UCSD-AML1 (cell line): Measurements from ENCODE around the gene HIVEP2.

Experiments used
- DNase-seq: peaks from one replicate; lab custom pipeline; 2025; ENCODE audit not compliant: unreplicated experiment; lab: John Stamatoyannopoulos, UW

Gene HIVEP2

DNA sequence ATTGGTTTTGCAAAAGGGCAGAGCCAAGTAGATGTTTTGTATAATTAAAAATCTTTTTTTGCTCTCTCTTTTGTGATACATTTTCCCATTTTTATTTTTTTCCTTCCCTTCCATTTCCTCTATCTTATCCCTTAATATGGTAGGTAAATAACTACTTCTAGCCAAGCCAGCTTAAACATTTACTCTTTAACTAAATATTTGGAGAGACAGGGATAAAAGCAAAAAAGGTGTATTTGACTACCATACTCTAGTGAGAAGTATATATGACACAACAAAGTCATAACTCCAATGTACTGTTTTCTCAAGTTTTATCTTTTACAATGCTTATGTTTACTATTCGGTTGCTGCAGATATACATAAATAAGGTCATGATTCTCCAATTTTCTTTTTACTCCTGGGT lies 154.7 kb downstream of the HIVEP2 start:
- DNase-seq, result no peak

GRCh38 chr6:142787422-142787821 lies 157.6 kb downstream of the HIVEP2 start:
- no peak for DNase-seq

DNA sequence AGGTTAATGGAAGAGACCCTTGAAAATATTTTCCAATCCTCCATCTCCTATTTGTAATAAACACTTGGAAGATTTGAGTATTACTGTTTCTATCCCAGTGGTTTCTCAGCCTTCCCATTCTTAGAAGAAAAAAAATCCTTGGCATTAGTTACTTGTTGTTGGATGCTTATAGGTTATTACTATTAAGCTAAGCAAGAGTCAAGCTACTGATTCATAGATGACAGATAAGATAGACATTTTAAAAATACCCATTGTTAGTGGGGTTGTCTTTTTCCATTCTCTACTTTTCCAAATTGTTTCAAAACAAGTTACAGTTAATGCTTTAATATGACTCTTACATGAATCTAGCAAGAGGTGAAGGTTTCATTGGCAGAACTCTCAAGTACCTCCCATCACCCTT lies 158.5 kb downstream of the HIVEP2 start:
- no peak for DNase-seq

- no peak for DNase-seq
These were observed 160.6 kb downstream of the HIVEP2 start for GRCh38 chr6:142784344-142784743.

DNA sequence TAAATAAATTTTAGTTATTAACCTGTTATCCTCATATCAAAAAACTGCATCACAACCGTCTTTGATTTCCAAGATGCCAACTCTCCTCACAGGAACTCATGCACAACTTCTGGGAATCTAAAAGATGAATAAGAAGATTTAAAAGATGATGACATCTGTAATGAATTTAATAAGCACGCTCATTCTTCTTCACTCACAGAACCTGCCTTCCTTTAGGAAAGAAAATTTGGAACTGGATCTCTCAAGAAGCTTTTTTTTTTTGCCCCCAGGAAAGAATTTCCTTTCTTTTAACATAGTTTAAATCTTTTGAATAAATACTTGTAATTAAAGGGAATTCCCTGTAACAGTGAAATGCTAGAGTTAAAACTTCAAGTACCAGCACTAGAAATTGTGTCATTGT lies 161.5 kb downstream of the HIVEP2 start:
- DNase-seq, result no peak

- no peak for DNase-seq
These were observed 163.8 kb downstream of the HIVEP2 start for GRCh38 chr6:142781129-142781528.

DNA sequence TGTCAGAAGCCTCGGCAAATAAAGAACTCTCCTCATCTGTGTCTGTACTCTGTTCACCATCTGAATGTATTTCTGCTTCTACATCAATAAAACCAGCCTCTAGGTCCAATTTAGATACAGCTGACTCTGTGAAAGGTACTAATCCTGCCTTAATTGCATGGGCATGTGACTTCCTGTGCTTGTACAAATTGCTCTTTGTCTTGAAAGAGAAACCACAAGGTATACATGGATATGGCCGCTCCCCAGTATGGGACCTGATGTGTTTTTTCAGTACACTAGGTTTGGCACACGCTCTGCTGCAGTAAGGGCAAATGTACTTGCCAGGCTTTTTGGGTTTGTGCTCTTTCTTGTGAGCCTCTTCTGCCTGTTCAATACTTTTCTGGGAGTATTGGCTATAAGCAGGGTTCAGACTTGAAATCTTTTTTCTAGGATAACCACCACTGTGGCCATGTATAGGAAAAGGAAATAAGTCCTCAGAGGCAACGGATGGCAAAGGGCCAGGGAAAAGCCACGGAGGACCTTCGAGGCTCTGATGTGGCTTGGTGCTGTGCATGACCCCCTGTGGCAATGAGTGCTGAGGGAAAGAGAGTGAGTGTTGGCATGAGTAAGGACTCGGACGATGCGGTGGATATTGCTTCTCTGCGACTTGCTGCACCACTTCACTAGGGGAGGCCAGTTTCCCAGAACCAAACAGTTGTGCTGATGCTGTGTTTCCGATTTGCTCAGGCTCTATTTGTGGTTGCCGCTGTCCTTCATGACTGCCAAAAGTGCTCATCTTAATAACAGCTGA lies 170.9 kb downstream of the HIVEP2 start:
- no peak for DNase-seq

- DNase-seq, result no peak
These were observed 171.7 kb downstream of the HIVEP2 start for GRCh38 chr6:142773324-142773723.

DNA sequence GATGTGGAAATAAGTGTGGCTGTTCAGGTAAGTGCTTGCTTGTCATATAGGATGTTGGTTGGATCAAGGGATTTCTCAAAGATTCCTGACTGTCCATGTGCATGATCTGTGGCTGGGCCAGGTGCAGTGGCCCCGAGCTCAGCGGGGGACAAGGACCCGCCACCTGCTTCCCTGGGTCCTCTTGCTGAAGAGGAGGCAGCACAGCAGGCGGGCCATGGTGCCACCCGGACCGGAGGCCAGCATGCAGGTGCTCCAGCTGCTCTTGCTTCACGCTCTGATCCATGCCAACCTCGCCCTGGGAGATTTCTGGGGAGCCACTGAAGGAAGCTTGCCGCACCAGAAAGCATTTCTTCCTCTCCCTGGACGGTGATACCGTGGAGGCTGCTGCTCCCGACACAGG lies 173.8 kb downstream of the HIVEP2 start:
- DNase-seq, result no peak

- no peak for DNase-seq
These were observed 179.7 kb downstream of the HIVEP2 start for GRCh38 chr6:142765306-142765705.

GRCh38 chr6:142764311-142764710 lies 180.7 kb downstream of the HIVEP2 start:
- DNase-seq, result no peak

DNA sequence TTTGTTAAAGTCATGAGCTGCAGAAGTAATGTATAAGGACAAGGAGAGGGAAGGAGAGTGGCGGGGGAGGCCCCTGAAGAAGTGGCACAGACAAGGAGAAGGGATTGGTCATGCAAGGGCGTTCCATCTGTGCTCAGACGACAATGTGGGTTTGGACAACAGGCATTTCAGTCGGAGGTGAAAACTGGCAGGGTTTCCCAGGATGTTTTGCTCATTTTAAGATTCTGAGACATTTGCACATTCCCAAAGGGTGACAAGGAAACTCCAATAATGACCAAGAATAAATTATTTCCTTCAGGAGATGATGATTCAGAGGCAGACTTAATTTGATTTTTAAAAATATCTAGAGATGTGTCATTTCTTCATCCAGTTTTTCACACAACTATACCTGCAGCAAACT lies 181.8 kb downstream of the HIVEP2 start:
- DNase-seq, result no peak

DNA sequence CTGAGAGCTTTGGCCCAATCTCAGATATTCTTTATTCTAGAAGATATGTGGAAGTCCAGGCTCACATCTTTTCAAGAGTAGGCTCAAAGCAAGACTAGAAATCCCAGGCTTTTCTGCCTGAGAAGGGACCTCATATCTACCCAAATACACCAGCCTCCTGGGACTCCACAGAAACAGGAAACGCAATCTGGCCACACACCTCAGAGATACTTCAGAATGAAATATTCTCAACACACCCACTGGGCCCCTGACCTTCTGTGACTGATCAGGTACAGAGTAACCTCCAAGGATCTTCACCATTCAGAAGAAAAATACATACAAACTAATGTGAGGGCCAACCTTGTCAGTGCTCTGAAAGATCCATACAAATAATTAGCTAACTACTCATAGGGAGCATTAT lies 183.2 kb downstream of the HIVEP2 start:
- DNase-seq, result no peak

GRCh38 chr6:142760152-142760551 lies 184.8 kb downstream of the HIVEP2 start:
- no peak for DNase-seq

- no peak for DNase-seq
These were observed 186.3 kb downstream of the HIVEP2 start for GRCh38 chr6:142758629-142759025.

GRCh38 chr6:142757852-142758628 lies 186.9 kb downstream of the HIVEP2 start:
- DNase-seq, result no peak

GRCh38 chr6:142756215-142756630 lies 188.8 kb downstream of the HIVEP2 start:
- DNase-seq, result no peak

DNA sequence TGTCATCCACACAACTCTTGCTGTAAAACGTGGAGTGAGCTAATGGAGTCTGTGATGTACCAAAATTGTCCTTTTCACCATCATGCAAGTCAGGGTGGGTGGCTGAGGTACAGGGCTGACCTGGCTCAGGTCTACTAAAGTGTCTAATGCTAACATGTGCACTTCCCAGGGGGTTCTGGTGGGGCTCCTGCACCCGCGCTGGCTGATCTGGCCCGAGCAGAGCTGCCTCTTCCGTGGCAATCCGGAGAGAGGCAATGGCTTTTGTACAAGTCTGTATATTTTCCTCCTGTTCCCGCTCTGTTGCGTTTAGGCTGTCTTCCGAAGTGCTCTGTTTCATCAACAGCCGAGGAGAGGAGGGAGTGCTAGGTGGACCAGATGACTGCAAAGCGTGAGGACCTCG lies 191.8 kb downstream of the HIVEP2 start:
- DNase-seq, result no peak

- DNase-seq, result no peak
These were observed 192.6 kb downstream of the HIVEP2 start for GRCh38 chr6:142752348-142752747.

DNA sequence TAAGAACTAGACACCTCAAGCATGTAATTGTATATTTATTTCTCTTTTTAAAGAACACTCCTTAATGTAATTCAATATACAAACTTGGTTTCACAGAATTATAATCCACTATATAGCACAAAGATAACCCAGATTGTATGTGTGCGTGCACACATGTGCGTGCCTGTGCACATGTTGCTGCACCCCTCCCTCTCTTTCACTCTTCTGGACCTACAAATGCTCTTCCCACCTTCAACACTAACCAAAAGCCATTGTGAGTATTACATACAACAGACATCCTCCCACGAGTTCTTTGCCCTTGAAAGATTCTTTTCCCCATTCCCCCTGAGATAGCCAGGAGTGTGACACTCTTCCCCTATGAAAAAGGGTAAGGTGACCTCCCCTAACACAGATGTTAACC lies 193.5 kb downstream of the HIVEP2 start:
- no peak for DNase-seq

DNA sequence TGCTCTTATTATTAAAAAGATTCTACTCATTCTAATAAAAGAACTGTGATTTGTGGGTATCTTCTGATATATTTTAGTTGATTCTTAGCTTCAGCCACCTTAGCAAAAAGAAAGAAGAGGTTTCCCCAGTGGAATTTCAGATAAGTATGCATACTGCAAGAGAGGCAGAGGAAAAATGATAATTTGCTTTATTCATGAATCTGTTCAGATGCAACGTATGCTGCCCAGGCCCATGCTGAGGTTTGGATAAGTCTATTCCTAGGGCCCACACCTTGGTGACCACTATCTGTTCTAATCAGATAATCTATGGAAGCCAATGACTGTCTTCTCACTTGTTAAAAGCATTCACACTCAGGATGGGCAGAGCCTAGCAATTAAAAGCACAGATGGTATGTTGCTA lies 194.0 kb downstream of the HIVEP2 start:
- no peak for DNase-seq

DNA sequence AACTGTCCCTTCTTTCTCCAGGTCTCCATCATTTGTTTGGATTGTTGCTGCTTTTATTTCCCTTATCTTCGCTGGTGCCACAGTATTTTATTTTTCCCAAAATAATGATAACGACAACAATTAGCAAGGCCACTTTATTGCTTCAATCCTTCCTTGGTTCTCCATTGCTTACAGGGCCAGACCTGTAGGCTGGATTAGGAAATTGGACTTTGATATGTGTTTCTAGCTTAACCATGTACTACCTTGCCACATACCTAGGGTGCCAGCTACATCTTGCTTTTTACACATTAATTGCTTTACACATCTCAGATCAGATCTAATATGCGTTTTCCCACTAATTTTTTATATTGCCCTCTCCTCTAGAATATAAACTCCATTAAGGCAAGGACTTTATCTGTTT lies 195.4 kb downstream of the HIVEP2 start:
- no peak for DNase-seq
